HT1080 (cell line): ENCODE data around the gene GOLGA6D. TPM values are rescaled to one million over a fixed set of nuclear protein-coding genes. Genes with fewer than 3 reads are reported as not detected.
"Not testable (repeated sequence)": the region's sequence is repeated elsewhere in the genome, so short reads cannot be mapped to it uniquely, and the experiment has no call there.

Experiments
- DNase-seq: peaks from one replicate; pipeline ENCODE4 v3.0.0-alpha.2; 2015; ENCODE audit warnings: low read depth
- small RNA-seq: library from RNA; depleted of rRNA; stranded (forward); fragments of <200 nt; gene quantifications from one replicate; pipeline ENCODE3, GENCODE V24; 2014
- total RNA-seq: library from RNA; depleted of rRNA; stranded (reverse); fragments of >200 nt; shearing (Covaris generic); gene quantifications from 2 replicates; pipeline ENCODE4 v1.2.3, GENCODE V29; 2014; rRNA removed

GOLGA6D gene
- total RNA-seq, 1 experiment from 2014 or later: not detected

DNA sequence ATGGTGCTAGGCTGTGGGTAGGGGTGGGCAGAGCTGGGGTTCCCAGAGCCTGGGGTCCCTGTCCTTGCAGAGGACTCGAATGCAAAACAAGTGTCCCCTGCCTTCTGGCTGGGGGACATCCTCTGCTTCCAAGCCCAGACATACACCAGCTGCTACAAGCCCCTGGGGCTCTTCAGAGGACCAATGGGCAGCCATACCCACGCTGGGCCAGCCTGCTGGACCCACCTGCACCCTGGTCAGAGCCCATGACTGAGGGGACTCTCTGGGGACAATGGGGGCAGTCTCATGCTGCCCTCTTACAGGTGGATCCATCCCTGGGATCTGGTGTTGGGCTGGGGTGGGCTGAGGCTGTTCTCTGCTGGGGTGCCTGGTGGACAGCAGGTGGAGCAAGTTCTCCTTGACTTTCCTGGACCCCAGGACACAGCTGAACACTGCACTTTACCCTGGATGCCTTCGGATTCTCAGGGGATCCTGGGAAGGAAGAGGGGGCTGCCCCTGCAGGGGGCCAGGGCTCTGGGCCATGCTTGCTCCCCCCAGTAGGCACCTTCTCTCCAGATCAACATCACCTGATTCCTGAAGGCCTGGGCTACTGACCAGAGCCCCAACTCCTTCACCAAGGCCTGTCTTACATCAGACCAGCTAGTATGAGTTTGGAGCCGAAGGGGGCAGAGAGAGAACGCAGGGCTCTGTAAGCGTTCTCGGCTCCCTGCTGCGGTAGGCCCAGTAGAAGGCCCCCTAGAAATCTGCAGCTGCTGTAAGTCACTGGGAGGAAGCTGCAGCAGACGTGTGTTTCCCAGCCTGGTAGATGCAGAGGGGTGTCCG lies 46.1 kb downstream of the GOLGA6D start:
- no peak for DNase-seq

DNA sequence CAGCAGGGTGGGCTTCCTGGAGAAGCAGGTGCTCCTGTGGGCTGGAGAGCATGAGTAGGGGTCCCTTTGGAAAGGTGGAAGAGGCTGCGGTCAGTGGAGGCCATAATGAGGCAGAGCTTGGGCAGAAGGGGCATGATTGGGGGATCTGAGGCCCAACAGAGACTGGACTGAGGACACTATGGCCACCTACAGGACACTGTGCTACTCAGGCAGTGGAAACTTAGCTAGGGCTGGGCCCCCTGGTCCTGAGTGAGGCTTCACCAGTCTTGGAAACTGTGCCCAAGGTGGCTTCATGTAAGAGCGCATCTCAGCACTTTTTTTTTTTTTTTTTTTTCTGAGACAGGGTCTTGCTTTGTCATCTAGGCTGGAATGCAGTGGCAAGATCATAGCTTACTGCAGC lies 46.9 kb downstream of the GOLGA6D start:
- no peak for DNase-seq

DNA sequence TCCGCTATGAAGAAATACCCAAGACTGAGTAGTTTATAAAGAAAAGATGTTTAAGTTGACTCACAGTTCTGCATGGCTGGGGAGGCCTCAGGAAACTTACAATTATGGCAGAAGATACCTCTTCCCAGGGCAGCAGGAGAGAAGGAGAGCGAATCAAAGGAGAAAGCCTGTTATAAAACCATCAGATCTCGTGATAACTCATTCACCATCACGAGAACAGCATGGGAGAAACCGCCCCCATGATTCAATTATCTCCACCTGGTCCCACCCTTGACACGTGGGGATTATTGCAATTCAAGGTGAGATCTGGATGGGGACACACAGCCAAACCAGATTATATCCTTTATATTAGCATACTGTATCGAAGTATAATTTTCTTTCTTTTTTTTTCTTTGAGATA lies 49.5 kb downstream of the GOLGA6D start:
- DNase-seq: not testable (repeated sequence)

DNA sequence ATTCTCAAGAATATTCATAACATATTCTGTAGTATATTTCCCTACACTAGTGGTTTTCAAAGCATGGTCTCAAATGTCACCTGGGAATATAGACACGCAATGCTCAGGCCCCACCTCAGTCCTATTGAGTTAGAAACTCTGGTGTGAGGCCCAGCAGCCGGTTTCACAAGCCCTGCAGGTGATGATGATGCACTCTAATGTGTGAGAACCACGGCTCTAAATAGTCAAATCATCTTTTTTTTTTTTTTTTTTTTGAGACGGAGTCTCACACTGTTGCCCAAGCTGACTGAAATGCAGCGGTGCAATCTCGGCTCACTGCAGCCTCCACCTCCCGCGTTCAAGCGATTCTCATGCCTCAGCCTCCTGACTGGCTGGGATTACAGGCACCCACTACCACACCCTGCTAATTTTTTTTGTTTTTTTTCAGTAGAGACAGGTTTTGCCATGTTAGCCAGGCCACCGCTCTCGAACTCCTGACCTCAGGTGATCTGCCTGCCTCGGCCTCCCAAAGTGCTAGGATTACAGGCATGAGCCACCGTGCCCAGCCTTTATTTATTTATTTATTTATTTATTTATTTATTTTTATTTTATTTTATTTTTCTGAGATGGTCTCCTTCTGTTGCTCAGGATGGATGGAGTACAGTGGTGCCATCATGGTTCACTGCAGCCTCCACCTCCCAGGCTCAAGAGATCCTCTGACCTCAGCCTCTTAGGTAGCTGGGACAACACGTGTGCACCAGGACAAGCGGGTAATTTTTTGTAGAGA lies 51.2 kb downstream of the GOLGA6D start:
- DNase-seq: not testable (repeated sequence)

DNA sequence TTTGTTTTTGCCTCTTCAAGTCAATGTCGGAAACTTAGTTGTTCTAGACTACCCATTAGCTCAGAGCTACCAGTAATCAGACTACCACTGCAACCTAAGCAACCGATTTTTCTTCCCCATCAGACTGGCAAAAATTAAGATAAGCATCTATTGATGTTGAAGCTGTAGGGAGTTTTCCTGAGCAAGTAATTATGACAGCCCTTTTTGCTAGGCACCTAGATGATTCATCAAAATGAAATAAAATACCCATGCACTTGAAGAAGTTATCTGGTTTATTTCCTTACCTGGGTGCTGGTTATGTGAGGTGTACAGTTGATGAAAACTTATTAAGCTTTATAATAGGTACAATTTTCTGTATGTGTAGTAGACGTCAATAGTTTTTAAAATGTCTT lies 52.7 kb downstream of the GOLGA6D start:
- no peak for DNase-seq

DNA sequence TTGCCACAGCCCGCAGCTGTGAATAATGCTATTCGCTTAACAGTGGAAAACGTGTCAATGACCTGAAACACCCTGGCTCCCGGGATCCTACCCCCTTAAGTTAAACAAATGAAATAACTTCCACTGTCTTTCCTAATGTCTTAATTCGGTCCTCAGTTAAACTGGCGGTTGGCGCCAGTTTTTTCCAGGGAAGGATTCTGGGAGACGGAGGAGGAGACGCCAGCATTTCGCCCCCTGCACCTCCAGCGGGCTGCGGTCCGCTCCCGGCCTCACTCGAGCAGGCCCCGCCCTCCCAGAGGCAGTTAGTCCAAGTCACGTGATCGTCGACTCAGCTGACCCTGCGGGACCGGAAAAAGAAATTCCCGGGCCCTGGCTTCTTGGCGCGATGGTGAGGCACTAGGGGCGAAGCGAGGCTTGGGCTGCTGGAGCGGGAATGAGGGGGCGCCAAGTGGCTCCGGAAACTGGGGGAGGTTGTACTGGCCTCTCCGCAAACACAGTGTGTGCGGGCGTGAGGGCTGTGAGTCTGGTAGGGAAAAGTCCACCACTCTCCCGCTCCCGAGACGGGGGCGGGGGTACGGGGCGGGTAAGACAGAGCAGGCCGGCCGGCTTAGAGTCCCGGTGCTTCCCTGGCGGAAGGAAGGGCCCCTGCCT lies 53.2 kb downstream of the GOLGA6D start, which contains the start of gene COMMD4:
TSS of gene COMMD4 (plus strand) at position 359 of the 651 bp plus-strand sequence. CDS start at position 386, 27 bp downstream.
- DNase-seq: peak; percentile 92

DNA sequence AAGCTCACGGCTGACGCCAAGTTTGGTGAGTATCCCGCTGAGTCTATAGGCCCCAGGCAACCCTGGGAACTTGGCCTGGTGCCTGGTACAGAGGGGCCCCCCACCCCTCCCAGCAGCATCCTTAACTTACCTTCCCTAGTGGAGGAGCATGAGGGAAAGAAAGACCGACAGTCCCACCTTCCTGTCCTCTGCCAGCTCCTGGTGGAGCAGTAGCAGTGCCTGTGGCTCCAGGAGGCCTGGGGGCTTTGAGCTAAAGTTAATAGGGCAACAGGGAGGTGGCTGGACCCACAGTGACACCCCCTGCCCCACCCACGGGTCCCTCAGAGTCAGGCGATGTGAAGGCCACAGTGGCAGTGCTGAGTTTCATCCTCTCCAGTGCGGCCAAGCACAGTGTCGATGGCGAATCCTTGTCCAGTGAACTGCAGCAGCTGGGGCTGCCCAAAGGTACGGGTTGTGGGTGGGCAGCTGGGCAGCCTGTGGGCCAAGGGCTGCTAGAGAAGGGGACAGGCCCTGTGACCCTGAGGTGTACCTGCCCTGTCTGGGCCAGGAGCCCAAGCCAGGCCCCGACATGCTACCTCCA lies 56.1 kb downstream of the GOLGA6D start:
- no peak for DNase-seq

DNA sequence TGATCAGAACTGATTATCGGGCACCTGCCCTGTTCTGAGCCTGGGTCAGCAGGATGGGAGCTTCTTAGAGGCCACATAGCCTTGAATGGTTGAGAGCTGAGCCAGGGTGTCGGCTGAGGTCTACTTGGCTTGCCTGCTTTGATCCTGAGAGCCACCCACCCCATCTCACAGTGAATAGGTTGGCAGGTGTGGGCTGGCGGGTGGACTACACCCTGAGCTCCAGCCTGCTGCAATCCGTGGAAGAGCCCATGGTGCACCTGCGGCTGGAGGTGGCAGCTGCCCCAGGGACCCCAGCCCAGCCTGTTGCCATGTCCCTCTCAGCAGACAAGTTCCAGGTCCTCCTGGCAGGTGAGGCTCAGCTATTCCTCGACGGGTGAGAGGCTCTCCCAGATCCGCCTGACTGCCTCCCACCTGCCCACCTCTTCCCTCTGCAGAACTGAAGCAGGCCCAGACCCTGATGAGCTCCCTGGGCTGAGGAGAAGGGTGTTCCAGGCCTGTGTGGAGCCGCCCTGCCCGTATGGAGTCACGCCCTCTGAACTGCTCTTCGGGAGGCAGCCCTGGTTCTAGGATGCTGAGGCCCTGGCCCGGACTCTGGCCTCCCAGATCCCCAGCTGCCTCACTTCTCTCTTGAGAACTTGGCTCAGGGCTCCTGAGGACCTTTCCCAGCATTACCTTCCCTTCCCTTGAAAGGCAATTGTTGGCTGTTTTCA lies 57.1 kb downstream of the GOLGA6D start:
- DNase-seq: no peak

DNA sequence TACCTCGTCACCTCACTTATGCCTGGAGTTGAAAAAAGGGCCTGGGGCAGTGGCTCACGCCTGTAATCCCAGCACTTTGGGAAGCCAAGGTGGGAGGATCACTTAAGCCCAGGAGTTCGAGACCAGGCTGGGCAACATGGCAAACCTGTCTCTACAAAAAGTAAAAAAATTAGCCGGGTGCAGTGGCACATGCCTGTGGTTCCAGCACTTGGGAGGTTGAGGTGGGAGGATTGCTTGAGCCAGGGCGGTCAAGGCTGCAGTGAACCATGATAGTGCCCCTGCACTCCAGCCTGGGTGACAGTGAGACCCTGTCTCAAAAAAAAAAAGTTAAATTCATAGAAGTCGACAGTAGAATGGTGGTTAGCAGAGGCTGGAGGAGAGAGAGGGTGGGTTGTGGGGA lies 59.6 kb downstream of the GOLGA6D start:
- no peak for DNase-seq

DNA sequence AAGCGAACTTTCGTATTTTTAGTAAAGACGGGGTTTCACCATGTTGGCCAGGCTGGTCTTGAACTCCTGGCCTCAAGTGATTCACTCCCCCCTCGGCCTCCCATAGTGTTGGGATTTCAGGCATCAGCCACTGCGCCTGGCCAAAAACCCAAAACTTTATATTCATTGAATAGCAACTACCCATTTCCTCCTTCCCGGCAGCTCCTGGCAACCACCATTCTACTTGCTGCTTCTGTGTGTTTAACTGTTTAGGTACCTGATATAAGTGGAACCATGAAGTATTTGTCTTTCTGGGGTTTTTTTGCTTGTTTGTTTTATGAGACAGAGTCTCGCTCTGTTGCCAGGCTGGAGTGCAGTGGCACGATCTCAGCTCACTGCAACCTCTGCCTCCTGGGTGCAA lies 61.3 kb downstream of the GOLGA6D start:
- not testable (repeated sequence) for DNase-seq

Small RNAs within 50 kb of the gene (small RNA-seq; reads per million reads assigned to genes)
- not detected for gene AC068338.1
- gene RN7SL327P: not detected
- gene RN7SL489P: not detected

Other genes starting within 250 kb of the GOLGA6D start
- gene C15orf39, start 81.0 kb upstream of the GOLGA6D start, total RNA-seq: 17.2 and 21.1 TPM in 2 replicates
- gene GOLGA6C, start 24.5 kb upstream of the GOLGA6D start, total RNA-seq: not detected in 2 replicates
- 166 and 187 TPM in 2 replicates for gene COMMD4, start 53.2 kb downstream of the GOLGA6D start, total RNA-seq
- 0.60 TPM in 1 of 2 replicates, not detected in the other for gene NEIL1, start 64.2 kb downstream of the GOLGA6D start, total RNA-seq
- gene MAN2C1, start 85.8 kb downstream of the GOLGA6D start, total RNA-seq: 60.9 and 61.9 TPM in 2 replicates
- gene SIN3A, start 168.9 kb downstream of the GOLGA6D start, total RNA-seq: 25.6 and 34.2 TPM in 2 replicates